ENCODE results near the gene PNPLA3. TPM values are rescaled to one million over a fixed set of nuclear protein-coding genes. Genes with fewer than 3 reads are reported as not detected.

Gene PNPLA3
- total RNA-seq, 1 experiment from 2014 or later, result 17.5 TPM

DNA sequence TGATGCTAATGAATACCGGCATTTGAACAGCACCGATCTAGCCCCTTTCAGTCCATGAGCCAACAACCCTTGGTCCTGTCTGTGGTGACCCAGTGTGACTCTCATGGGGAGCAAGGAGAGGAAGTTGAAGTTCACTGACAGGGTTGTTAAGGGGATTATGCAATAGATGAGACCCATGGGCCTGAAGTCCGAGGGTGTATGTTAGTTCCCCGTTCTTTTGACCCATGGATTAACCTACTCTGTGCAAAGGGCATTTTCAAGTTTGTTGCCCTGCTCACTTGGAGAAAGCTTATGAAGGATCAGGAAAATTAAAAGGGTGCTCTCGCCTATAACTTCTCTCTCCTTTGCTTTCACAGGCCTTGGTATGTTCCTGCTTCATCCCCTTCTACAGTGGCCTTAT lies 4.9 kb downstream of the PNPLA3 start:
- Histone ChIP-seq H2BK20ac (ENCODE audit: low read depth, low read length, poor library complexity, severe bottlenecking) (no peak overlapping the region), H3K27ac (ENCODE audit: insufficient read length, low read depth, low read length) (no peak overlapping the region), H3K79me1 (ENCODE audit: insufficient read depth, low read depth, low read length, poor library complexity, severe bottlenecking) (no peaks in the 10 kb centered on the region), H4K8ac (replicated peaks; ENCODE audit: insufficient read length, low read depth, low read length) (no peak overlapping the region), H3K18ac (ENCODE audit: insufficient read length, low read depth, low read length) (no peak overlapping the region), H3K4ac (ENCODE audit: low read depth, low read length) (no peak overlapping the region), H3K79me2 (ENCODE audit: insufficient read depth, low read length) (no peaks in the 10 kb centered on the region; the same call in 1 of the 2 replicates), H4K5ac (ENCODE audit: insufficient read length, low read depth, low read length) (no peak overlapping the region), H2AK5ac (ENCODE audit: insufficient read length, low read length) (no peak overlapping the region), H3K23ac (ENCODE audit: insufficient read length, low read depth, low read length) (no peak overlapping the region), H3K4me1 (ENCODE audit: insufficient read depth, low read length) (no peaks in the 10 kb centered on the region; the same call in 1 of the 2 replicates), H2BK15ac (ENCODE audit: low read depth, low read length) (no peak overlapping the region), H3K9me3 (ENCODE audit: control insufficient read depth, low read depth, low read length) (no peaks in the 10 kb centered on the region), H2BK12ac (ENCODE audit: insufficient read length, low read depth, low read length) (no peak overlapping the region), H3K9ac (ENCODE audit: extremely low read depth, insufficient read length, low read length) (no peak overlapping the region), H3K23me2 (ENCODE audit: insufficient read length, low read depth, low read length, poor library complexity, severe bottlenecking) (no peaks in the 10 kb centered on the region), H2BK5ac (ENCODE audit: insufficient read length, low read length) (no peak overlapping the region), H3K14ac (ENCODE audit: insufficient read depth, low read length) (no peak overlapping the region), H3K4me2 (ENCODE audit: insufficient read depth, insufficient read length, low read length) (no peak overlapping the region), H3T11ph (ENCODE audit: low read length) (no peak overlapping the region), H4K91ac (ENCODE audit: insufficient read length, low read depth, low read length) (no peak overlapping the region), H4K20me1 (ENCODE audit: control insufficient read depth, insufficient read depth, insufficient read length) (no peaks in the 10 kb centered on the region), H3K27me3 (ENCODE audit: insufficient read depth, low read length) (no peaks in the 10 kb centered on the region), H3K56ac (ENCODE audit: insufficient read length, low read depth, low read length) (no peak overlapping the region), H2AFZ (ENCODE audit: low read length) (no peak overlapping the region), H2BK120ac (ENCODE audit: low read depth, low read length, poor library complexity, severe bottlenecking) (no peak overlapping the region)
- Mint-ChIP-seq H3K36me3 (ENCODE audit: insufficient read depth in 1 of 3, low read depth in 3 of 3) (peaks cover 51 to 64% (median 62%) of the 10 kb centered on the region in 3 experiments; a peak in 6 of 7 replicates), H3K4me3 (0 out of 5 replicates have a peak overlapping the region, but pooled peaks of 1 of the 2 experiments have one; percentile 31), H3K27ac (peak overlapping the region in 1 of 3 experiments; percentile 62; a peak in 1 of 7 replicates), H3K27me3 (ENCODE audit: low read depth) (no peaks in the 10 kb centered on the region), H3K9me3 (no peaks in the 10 kb centered on the region; a peak in 1 of 5 replicates), H3K4me1 (peaks cover 17 to 22% of the 10 kb centered on the region in 2 experiments)
- no CpG with 5 or more reads among the region's 5 CpGs for WGBS (ENCODE audit: extremely low coverage, insufficient read length, low lambda C conversion rate)
- TF ChIP-seq, protein P1, sequence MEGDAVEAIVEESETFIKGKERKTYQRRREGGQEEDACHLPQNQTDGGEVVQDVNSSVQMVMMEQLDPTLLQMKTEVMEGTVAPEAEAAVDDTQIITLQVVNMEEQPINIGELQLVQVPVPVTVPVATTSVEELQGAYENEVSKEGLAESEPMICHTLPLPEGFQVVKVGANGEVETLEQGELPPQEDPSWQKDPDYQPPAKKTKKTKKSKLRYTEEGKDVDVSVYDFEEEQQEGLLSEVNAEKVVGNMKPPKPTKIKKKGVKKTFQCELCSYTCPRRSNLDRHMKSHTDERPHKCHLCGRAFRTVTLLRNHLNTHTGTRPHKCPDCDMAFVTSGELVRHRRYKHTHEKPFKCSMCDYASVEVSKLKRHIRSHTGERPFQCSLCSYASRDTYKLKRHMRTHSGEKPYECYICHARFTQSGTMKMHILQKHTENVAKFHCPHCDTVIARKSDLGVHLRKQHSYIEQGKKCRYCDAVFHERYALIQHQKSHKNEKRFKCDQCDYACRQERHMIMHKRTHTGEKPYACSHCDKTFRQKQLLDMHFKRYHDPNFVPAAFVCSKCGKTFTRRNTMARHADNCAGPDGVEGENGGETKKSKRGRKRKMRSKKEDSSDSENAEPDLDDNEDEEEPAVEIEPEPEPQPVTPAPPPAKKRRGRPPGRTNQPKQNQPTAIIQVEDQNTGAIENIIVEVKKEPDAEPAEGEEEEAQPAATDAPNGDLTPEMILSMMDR (conservative IDR thresholded peaks at IDR 0.05), result no peak
- no peak for DNase-seq
